HG03135 (cell line): ENCODE measurements around the gene TBC1D2B.
"Not testable (repeated sequence)": the region's sequence is repeated elsewhere in the genome, so short reads cannot be mapped to it uniquely, and the experiment has no call there.

ENCODE experiments used
- ATAC-seq: cut with Tn5 transposase; IDR thresholded peaks from one replicate; pipeline ENCODE4 v1.9.1; 2021; ENCODE audit warnings: mild to moderate bottlenecking, moderate library complexity; ENCODE audit not compliant: unreplicated experiment

The TBC1D2B gene

DNA sequence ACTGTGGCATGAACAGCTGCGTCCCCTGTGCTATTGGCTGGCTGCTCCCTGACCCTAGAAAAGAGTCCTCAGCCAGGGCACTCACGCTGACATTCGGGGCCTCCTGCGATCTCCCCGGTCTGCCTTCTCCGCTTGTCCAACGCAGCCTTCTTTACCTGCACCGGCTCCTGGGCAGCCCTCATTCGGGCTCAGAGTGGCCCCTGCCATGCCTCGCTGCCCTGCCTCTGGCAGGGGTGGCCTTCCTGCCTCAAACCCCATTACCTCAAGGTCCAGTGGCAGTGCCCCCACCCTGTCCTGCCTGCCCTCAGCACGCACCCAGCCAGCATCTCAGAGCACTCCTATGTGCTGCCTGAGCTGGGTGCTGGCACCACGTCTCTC, 86.5 kb downstream of the TBC1D2B start:
- ATAC-seq = no peak

DNA sequence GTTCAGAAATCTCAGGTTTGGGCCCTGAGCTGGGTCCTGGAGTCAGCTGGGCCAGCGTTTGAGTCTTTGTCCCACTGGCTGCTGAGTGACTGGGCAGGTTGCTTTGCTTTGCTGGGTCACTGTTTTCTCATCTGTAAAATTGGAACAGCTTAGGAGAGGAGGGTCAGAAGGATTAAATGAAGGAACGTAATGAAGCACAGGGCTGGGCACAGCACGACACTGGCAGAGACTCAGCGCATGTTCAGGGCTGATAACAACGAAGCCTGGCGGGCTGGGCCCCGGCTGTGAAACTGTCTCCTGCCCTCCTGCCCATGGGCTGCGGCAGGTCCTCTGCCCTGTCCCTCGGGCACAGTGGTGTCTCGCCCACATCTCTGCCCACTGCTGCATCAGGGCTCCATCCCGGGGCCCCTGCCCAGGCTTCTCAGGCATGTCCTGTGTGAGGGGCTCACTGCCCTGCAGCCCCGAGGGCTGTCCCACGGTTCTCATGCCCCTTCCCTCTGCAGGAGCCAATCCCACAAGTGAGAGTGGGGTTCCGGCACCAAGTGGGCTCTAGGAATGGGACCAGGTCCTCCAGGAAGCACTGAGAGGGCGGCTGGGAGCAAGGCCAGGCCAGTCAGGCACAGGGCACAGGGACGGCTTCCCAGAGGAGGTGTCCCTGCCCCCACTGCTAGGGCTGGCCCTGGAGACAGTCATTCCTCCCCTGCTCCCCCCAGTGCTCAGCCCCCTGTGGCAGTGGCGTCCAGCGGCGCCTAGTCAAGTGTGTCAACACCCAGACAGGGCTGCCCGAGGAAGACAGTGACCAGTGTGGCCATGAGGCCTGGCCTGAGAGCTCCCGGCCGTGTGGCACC, 88.0 kb downstream of the TBC1D2B start:
- no peak for ATAC-seq

DNA sequence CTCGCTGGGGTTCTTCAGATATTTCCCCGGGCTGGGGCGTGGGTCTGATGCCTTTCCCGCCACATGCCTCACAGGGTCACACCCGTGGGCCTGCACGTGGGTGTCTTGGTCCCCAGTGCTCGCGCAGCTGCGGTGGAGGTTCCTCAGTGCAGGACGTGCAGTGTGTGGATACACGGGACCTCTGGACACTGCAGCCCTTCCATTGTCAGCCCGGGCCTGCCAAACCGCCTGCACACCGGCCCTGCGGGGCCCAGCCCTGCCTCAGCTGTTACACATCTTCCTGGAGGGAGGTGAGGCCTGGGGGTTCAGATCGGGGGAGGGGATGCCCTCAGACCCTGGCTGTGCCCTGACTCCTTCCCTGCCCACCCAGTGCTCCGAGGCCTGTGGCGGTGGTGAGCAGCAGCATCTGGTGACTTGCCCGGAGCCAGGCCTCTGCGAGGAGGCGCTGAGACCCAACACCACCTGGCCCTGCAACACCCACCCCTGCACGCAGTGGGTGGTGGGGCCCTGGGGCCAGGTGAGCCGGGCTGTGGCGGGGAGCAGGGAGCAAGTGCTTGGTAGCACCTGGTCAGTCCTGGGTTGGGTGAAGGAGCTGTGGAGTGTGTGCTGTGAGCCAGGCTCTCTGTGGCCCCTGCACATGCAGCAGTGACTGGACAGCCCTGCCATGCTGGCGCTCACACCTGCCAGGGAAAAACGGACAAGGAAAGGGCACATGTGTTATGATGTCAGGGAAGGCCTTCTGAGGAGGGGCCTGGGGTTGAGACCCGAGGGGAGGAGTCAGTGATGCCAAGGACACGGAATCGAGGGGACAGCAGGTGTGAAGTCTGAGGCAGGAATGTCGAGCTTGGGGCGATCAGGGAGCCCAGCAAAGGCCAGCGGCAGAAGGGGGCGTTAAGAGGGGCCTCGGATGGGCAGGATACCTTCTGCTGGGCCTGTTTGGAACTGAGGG, 88.9 kb downstream of the TBC1D2B start:
- no peak for ATAC-seq

DNA sequence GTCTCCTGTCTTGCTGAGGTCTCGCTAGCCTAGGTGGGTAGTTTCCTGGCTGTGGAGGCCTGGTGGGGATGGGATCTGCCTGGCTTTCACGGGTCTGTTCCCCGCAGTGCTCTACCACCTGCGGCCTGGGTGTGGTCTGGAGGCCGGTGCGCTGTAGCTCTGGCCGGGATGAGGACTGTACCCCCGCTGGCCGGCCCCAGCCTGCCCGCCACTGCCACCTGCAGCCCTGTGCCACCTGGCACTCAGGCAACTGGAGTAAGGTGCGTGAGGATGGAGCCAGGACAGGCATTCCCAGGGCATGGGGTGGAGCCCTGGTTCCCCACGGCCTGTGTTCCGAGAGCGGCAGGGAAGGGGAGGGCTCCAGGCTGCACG, 89.8 kb downstream of the TBC1D2B start:
- ATAC-seq = not testable (repeated sequence)

DNA sequence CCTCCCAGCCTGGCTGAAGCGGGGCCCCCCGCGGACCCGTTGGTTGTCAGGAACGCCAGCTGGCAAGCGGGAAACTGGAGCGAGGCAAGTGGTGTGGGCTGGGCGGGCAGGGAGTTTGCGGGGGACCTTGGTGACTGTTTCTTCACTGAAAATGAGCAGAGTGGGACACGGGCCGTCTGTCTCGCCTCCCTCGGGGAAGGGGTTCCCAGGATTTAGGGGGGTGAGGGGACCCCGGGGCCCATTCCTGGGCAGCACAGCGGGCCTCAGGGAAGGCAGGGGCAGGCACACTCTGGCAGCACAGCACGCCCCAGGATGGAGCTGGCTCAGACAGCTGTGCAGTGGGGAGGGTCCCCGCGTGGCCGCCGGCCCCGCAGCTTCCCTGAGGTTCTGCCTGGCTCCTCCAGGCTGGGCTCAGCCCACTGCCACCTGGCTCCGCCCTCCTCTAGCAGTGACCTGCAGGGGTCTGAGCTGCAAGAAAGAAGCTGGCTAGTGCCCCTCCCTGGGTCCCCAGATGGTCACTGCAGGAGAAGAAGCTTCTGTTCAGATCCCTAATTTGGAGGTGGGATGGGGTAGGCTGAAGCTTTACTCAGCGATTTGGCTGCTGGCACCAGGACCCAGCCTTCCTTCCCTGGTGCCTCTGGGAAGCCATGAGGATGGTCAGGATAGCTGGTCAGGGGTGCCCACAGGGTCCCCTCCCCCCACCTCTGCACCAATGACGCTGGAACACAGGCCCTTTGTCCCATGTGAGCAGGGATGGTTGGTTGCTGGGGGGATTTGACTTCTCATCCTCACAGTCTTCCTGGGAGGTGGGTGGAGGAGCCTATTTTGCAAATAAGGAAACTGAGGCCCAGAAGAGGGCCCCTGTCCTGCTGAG, 90.4 kb downstream of the TBC1D2B start:
- no peak for ATAC-seq

DNA sequence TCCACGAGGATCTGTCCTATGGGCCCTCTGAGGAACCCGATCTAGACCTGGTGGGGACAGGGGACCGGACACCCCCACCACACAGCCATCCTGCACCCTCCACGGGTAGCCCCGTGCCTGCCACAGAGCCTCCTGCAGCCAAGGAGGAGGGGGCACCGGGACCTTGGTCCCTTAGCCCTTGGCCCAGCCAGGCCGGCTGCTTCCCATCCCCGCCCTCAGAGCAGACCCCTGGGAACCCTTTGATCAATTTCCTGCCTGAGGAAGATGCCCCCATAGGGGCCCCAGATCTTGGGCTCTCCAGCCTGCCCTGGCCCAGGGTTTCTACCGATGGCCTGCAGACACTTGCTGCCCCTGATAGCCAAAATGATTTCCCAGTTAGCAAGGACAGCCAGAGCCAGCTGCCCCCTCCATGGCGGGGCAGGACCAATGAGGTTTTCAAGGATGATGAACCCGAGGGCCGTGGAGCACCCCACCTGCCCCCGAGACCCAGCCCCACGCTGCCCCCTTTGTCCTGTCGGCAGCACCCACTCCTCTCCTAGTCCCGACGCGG, 91.5 kb downstream of the TBC1D2B start:
- ATAC-seq = no peak

DNA sequence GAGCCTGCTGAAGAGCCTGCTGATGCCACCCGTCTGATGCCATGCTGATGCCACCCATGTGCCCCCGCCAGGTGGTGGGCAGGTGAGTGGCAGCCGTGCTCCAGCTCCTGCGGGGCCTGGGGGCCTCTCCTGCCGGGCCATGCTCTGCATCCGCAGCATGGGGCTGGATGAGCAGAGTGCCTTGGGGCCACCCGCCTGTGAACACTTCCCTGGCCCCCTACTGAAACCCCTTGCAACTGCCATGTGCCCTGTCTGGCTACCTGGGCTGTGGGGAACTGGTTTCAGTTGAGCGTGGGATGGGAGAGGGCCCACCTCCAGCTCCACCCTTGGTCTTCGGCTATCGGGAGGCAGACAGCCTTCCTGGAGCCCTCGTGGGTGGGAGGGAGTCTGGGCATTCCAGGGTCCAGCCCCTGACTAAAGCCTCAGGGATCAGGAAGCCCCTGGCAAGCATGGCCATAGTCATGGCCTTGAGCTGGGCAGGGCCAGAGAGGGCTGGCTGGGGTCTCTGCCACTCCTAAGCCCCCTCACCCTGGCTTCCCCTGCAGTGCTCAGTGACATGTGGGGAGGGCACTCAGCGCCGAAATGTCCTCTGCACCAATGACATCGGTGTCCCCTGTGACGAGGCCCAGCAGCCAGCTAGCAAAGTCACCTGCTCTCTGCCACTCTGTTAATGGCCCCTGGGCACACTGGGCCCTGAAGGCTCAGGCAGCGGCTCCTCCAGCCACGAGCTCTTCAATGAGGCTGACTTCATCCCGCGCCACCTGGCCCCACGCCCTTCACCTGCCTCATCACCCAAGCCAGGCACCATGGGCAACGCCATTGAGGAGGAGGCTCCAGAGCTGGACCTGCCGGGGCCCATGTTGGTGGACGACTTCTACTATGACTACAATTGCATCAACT, 92.2 kb downstream of the TBC1D2B start:
- no peak for ATAC-seq

DNA sequence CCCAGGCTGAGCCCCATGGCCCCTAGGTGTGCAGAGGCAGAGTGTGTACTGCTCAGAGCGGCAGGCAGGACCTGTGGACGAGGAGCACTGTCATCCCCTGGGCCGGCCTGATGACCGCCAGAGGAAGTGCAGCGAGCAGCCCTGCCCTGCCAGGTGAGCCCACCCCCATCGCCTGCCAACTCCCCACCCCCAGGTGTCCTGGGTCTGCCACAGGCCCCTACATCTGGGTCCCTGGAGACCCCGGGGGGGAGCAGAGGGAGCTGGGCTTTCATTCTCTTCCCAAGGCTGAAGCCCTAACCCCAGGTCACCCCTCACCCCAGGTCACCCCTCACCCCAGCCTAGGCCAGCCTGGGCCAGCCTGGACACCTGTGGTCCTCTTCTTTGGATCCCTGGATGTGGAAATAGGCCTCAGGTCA, 93.1 kb downstream of the TBC1D2B start:
- ATAC-seq = no peak

DNA sequence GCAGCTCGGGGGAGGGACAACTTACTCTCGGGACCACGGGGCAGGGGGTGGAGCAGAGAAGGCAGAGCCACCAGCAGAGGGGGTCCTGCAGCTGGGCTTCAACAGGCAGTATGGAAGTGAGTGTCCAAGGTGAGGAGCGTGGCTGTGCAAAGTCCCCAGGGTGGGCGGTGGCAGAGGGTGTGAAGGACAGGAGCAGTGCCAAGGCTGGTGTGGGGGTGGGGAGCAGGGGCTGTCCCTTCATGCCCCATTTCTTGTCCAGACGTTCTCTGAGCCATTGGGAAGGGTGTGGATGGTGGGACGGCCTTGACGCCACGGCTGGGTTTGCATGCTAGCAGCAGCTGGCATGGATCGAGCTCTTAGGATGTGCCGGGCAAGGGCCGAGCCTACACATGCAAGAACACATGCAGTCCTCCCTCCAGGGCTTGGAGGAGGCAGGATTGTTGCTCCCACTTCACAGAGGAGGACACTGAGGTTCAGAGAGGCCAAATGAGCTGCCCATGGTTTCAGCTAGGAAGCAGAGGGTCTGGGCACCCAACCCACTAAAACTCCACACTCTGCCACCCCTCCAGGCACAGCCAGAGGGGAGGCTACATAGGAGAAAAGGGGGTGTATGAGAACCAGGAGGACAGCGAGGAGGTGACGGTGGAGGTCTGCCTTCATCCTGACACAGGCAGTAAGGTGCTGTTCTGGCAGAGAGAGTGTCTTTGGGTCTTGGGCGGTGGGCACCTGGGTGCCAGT, 93.6 kb downstream of the TBC1D2B start:
- no peak for ATAC-seq

DNA sequence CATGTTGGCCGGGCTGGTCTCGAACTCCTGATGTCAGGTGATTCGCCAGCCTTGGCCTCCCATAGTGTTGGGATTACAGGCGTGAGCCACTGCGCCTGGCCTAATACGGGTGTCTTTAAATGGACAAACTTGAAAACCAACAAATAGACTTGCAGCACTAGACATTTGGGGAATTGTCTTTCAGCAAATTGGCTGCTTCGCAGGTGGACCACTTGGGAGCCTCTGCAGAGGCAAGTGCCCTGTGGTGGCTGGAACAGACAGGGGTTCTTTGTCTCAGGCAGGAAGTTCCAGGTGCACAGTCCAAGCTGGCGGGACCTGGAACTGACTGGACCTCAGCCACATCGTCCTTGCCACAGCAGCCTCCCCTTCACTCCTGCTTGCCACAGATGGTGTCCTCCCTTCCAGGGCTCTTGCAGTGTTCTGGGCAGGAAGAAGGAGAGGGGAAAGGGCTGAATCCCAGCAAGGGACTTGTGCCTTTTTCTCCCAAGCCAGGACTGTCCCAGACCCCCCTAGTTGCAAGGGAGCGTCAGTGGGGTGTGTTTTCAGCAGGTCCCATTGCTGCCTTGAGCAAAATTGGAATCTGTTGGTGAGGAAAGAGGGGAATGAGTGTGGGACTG, 94.3 kb downstream of the TBC1D2B start:
- no peak for ATAC-seq

DNA sequence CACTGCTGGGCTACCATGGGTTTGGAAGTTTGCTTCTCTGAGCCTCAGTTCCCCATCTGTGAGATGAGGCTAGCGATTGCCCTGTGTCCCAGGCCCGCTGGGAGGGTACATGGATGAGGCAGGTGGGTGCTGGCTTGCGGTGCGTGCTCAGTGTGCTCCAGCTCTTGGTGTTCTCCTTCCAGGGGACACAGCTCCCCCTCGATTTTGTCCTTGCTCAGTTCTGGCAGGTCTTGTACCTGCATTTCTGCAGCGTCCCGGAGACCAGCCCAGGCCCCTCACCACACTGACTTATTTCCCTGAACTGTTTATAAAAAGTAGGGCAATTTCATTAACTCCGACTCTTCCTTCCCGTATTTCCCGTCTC, 95.4 kb downstream of the TBC1D2B start:
- ATAC-seq = no peak

DNA sequence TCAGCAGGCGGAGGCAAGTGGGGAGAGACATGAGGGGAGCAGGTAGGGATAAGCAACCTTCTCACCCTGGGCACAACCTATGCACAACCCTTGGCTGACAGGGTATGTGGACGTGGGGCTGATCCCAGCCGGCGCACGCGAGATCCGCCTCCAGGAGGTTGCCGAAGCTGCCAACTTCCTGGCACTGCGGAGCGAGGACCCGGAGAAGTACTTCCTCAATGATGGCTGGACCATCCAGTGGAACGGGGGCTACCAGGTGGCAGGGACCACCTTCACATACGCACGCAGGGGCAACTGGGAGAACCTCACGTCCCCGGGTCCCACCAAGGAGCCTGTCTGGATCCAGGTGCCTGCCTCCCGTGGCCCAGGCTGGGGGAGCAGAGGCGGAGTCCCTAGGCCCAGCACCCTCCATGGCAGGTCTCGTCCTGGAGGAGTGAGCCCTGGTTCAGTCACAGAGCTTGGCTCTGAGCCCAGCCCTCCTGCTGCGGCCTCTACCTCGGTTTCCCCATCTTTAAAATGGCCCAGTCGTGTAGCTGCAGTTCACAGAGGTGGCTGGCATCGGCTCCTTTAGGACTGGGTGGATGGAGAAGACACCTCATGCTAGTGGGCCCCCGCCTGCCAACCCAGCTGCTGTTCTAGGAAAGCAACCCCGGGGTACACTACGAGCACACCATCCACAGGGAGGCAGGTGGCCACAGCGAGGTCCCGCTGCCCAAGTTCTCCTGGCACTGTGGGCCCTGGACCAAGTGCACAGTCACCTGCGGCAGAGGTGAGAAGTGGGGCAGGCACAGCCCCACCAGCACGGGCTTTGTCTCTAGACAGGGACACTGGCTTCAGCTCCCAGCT, 96.0 kb downstream of the TBC1D2B start:
- no peak for ATAC-seq

DNA sequence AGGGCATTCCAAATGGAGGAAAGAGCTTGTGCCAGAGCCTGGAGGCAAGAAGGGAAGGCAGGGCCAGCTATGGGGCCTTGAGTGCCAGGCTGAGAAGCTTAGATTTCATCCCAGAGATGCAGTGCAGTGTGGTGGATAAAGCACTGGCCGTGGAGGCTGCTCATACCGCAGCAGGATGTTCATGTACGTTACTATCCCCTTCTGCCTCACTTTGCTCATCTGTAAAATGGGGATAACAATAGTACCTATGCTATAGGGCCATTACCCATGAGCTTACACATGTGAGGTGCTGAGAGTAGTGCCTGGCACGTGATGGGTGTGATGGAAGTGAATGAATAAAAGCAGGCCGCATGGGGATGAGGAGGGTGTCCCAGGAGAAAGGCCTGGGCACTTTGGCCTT, 96.8 kb downstream of the TBC1D2B start:
- not testable (repeated sequence) for ATAC-seq

DNA sequence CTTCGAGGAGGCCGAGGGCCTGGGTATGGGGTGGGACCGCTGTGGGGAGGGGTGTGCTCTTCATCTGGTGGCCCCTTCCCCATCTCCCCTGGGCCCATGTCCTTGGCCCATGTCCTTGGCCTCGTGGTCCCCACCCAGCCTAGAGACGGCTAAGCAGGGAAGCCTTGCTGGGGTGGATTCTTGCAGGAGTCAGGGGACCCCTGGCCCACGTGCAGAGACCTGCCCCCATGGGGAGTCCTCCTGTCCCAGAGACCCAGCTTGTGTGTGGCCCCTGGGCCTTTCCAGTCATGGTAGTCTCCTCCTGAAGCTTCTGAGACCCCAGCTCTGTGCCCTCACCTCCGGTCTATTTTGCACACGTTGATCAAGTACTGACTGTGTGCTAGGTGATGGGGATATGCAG, 97.4 kb downstream of the TBC1D2B start:
- no peak for ATAC-seq

DNA sequence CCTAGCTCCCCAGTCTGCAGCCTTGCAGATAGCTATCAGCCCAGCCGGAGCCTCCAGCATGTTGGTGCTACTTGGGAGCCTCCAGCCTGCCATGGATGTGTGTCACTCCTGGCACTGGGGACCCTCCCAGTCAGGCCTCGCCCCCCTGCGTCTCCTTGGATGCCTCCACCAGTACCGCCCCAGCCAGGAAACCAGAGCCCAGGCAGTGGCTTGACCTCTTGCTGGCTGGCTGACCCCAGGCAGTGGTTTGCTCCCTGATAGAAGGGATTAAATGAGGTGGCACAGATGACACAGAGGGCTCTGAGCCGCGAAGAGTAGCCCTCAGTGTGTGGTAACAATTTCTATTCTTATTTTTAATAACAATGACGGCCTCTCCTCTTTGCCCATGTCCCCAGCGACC, 98.4 kb downstream of the TBC1D2B start:
- not testable (repeated sequence) for ATAC-seq

DNA sequence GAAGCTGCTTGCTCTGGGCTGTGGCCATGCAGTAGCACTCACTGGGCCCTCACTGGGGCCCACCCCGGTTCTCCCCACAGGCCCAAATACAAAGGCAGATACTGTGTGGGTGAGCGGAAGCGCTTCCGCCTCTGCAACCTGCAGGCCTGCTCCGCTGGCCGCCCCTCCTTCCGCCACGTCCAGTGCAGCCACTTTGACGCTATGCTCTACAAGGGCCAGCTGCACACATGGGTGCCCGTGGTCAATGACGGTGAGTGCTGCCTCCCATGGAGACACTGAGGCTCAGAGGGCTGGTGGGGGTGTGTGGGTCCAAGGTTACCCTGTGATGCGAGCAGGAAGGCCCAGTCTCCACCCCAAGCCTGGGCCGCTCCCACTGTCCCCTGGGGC, 98.8 kb downstream of the TBC1D2B start:
- not testable (repeated sequence) for ATAC-seq

DNA sequence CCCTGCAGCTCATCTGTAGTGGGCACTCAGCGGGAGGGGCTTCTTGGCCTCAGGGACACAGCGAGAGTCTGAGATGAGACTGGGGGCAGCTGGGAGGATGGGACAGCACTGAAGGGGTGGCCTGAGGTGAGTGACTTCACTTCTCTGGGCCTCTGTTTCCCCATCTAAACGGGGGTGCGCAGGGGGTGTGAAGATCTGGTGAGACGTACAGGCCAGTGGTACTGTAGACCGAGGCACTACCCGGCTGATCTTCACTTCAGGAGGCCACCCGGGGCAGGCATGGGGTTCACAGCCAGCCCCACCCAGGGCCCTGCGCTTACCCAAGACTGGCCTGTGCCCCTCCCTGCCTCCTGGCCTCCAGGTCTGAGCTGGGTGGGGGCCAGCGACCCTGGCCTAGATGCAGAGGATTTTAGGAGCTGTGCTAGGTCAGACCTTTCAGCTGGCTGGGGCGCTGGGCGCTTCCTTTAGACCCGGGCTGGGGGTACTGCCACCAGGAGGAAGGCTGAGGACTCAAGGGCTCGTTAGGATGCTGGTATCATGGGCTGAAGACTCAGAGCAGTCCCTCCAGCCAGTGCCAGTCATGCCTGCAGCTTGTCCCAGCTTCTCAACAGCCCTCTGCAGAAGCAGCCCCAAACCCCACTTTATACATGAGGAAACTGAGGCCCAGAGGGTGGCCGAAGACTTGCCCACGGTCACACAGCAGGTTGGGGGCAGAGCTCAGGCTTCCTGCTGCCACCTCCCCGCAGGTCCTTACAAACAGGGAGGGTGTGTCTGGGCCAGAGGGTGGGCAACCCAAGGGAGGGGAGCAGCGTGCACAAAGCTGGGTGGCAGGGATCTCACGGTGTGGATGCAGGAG, 99.4 kb downstream of the TBC1D2B start:
- not testable (repeated sequence) for ATAC-seq
